MCF 10A (cell line): ENCODE measurements around the gene KCNV2. TPM values are rescaled to one million over a fixed set of nuclear protein-coding genes. Genes with fewer than 3 reads are reported as not detected.

ENCODE experiments used
- BruUV-seq: library from RNA; stranded (reverse); fragments of 400-500 nt; replicated peaks from 2 replicates; lab custom pipeline; 2021; lab: Mats Ljungman, UMichigan
- CTCF ChIA-PET: fragments of 300-600 bp; sonication (Branson Sonifier 250); formaldehyde crosslinking; extraction: SDS; loops from one replicate; lab custom pipeline; 2021; ENCODE audit warnings: antibody characterized with exemption, inconsistent platforms; lab: Yijun Ruan, JAX
- POLR2A ChIA-PET: fragments of 300-600, 350-650 bp; sonication (Branson Sonifier 250); formaldehyde crosslinking; extraction: SDS; loops from one replicate; lab custom pipeline; 2020; ENCODE audit warnings: antibody characterized with exemption, inconsistent platforms; lab: Yijun Ruan, JAX
- DNase-seq: peaks from one replicate; pipeline ENCODE4 v3.0.0-alpha.2; 2018; ENCODE audit not compliant: unreplicated experiment
- H3K27ac Mint-ChIP-seq: one replicate; pipeline ENCODE4 v1.8.0; 2022; ENCODE audit warnings: mild to moderate bottlenecking, low read depth, mixed read lengths; ENCODE audit not compliant: unreplicated experiment
- H3K27me3 Mint-ChIP-seq: one replicate; pipeline ENCODE4 v1.8.0; 2022; ENCODE audit warnings: mixed read lengths; ENCODE audit not compliant: insufficient read depth, unreplicated experiment
- H3K36me3 Mint-ChIP-seq: one replicate; pipeline ENCODE4 v1.8.0; 2022; ENCODE audit warnings: mild to moderate bottlenecking, moderate library complexity, mixed read lengths; ENCODE audit not compliant: insufficient read depth, unreplicated experiment
- H3K4me1 Mint-ChIP-seq: one replicate; pipeline ENCODE4 v1.8.0; 2022; ENCODE audit warnings: mixed read lengths; ENCODE audit not compliant: insufficient read depth, unreplicated experiment
- H3K4me3 Mint-ChIP-seq: one replicate; pipeline ENCODE4 v1.8.0; 2022; ENCODE audit warnings: mild to moderate bottlenecking, moderate library complexity, mixed read lengths; ENCODE audit not compliant: unreplicated experiment
- H3K9me3 Mint-ChIP-seq: one replicate; pipeline ENCODE4 v1.8.0; 2022; ENCODE audit warnings: mixed read lengths; ENCODE audit not compliant: unreplicated experiment
- CTCF ChIP-seq: fragments of 200-600 bp; IDR thresholded peaks from one replicate; pipeline ENCODE4 v1.8.0; 2022; ENCODE audit warnings: antibody characterized with exemption, mild to moderate bottlenecking; ENCODE audit not compliant: unreplicated experiment
- intact Hi-C: fragments of 100-400 bp; cut with micrococcal nuclease; formaldehyde crosslinking; loops from 2 replicates; pipeline ENCODE4 v1.14.1; 2022
- total RNA-seq: library from RNA; stranded (reverse); gene quantifications from 2 replicates; pipeline ENCODE4 v1.2.3, GENCODE V29; 2022

Gene KCNV2
- total RNA-seq, 1 experiment from 2014 or later, result not detected

GRCh38 chr9:2723376-2724065 is 6.2 kb downstream of the KCNV2 start:
- no peak for TF ChIP-seq CTCF
- Mint-ChIP-seq H3K4me3 (no peak overlapping the region), H3K36me3 (peaks cover 4% of the 10 kb centered on the region), H3K4me1 (no peaks in the 10 kb centered on the region), H3K9me3 (no peaks in the 10 kb centered on the region), H3K27me3 (no peaks in the 10 kb centered on the region), H3K27ac (no peak overlapping the region)
- CTCF ChIA-PET, result interaction anchor here (0.6 to 0.9 kb wide), 2 partner anchors 29 to 588 kb away, joined by 3 read pairs; no protein-coding TSS in a partner anchor
- intact Hi-C loops, result no loop called here
- DNase-seq, result no peak
- POLR2A ChIA-PET, result interaction anchor here (0.5 to 0.7 kb wide), 2 partner anchors 29 to 706 kb away, joined by 3 read pairs; no protein-coding TSS in a partner anchor
- no TSS peak for BruUV-seq

GRCh38 chr9:2725126-2725525 is 7.8 kb downstream of the KCNV2 start:
- Mint-ChIP-seq H3K4me1 (peaks cover 6% of the 10 kb centered on the region), H3K9me3 (no peaks in the 10 kb centered on the region), H3K27me3 (no peaks in the 10 kb centered on the region), H3K27ac (no peak overlapping the region), H3K36me3 (peaks cover 4% of the 10 kb centered on the region), H3K4me3 (no peak overlapping the region)
- TF ChIP-seq CTCF, result no peak
- DNase-seq, result no peak
- ChIA-PET CTCF (interaction anchor here (0.7 kb wide), 1 partner anchor 571 kb away, joined by 3 read pairs; no protein-coding TSS in a partner anchor), POLR2A (no interaction called here)
- intact Hi-C loops, result no loop called here
- no TSS peak for BruUV-seq

GRCh38 chr9:2725898-2726649 is 8.8 kb downstream of the KCNV2 start:
- ChIA-PET POLR2A (no interaction called here), CTCF (no interaction called here)
- Mint-ChIP-seq H3K36me3 (peaks cover 4% of the 10 kb centered on the region), H3K27ac (no peak overlapping the region), H3K27me3 (no peaks in the 10 kb centered on the region), H3K4me1 (peaks cover 6% of the 10 kb centered on the region), H3K4me3 (no peak overlapping the region), H3K9me3 (no peaks in the 10 kb centered on the region)
- no peak for TF ChIP-seq CTCF
- DNase-seq, result no peak
- BruUV-seq, result no TSS peak
- intact Hi-C loops, result no loop called here

DNA sequence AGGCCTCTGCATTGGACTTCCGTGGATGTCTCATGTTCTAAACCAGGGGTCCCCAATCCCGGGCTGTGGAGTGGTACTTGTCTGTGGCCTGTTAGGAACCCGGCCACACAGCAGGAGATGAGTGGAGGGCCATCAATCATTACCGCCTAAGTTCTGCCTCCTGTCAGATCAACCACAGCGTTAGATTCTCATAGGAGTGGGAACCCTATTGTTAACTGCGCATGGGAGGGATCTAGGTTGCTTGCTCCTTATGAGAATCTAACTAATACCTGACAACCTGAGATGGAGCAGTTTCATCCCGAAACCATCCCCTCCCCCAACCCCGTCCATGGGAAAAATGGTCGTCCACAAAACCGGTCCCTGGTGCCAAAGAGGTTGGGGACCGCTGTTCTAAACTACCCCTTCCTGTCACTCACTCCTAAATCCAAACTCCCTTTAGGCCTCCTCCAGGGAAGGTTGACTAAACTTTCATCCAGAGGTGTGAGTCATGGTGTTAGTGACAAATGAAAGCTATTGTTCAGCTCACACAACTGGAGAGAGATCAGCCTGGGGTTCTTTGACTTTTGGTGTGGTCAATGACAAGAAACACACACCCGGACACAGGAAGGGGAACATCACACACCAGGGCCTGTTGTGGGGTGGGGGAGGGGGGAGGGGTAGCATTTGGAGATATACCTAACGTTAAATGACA is 9.5 kb downstream of the KCNV2 start:
- no TSS peak for BruUV-seq
- DNase-seq, result peak; percentile 51
- ChIA-PET POLR2A (no interaction called here), CTCF (interaction anchor here (2.0 to 3.2 kb wide), 2 partner anchors 497 to 594 kb away, joined by 12 to 19 read pairs; no protein-coding TSS in a partner anchor)
- no peak for TF ChIP-seq CTCF
- Mint-ChIP-seq H3K36me3 (no peaks in the 10 kb centered on the region), H3K27me3 (no peaks in the 10 kb centered on the region), H3K9me3 (no peaks in the 10 kb centered on the region), H3K4me1 (peaks cover 6% of the 10 kb centered on the region), H3K27ac (no peak overlapping the region), H3K4me3 (no peak overlapping the region)
- intact Hi-C loops, result no loop called here
